ENCODE measurements around the gene SNRNP48.
A peak's percentile ranks its signal among the peaks of the same experiment; 100 is the strongest.

The SNRNP48 gene

DNA sequence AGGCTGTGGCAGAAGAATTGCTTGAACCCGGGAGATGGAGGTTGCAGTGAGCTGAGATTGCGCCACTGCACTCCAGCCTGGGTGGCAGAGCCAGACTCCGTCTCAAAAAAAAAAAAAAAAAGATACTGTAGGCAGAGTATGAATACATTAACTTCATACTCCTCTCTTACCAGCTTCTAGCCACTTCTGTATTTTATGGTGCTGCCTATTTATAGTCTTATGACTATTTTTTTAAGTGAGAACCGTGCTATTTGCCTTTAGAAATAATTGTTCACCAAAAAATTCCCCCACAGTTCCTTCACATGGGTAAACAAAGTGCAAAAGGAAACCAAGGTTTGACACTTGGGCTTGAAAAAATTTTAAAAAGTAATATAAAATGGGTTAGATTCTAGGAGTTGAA is 1.5 kb upstream of the SNRNP48 start:
- in situ Hi-C loops (cut with MboI; ENCODE audit: low pct_unique_long_range_greater_than_20kb, low sequenced_read_pairs) = no loop called here
- peak; percentile 11 for DNase-seq

DNA sequence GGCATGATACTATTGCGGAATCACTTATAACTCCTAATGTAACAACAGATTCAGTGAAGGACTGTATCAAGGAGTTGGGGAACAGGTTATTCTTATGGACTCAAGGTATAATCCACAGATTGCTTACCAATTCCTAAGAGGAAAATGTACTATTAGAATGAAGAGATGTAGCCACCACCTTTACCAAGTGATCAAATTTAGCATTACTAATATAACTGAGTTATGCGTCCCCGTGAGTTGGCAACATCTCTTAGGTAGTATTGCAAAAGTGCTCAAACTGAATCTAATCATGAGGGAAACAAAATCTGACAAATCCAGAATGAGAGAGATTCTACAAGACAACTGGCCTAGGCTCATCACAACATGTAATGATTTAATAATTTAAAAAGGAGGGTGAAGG is 777 bp upstream of the SNRNP48 start:
- in situ Hi-C loops (cut with MboI; ENCODE audit: low pct_unique_long_range_greater_than_20kb, low sequenced_read_pairs) = no loop called here
- DNase-seq = no peak

DNA sequence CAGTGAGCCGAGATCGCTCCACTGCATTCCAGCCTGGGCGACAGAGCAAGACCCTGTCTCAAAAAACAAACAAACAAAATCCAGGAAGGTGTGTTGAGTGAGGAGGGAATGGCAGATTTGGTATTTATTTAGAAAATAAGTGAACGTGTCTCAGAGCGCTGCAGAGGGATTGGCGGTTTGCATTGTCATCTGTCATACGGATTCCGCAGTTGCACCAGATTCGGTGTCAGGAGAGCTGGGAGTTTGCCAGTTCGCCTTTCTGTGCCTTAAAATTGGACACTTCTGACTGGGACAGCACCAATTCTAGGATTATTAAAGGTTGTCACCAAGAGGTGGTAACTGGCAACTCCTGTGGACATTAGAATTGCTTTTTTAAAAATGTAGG is 912 bp downstream of the SNRNP48 start:
- in situ Hi-C loops (cut with MboI; ENCODE audit: low pct_unique_long_range_greater_than_20kb, low sequenced_read_pairs) = no loop called here
- DNase-seq = peak; percentile 11

DNA sequence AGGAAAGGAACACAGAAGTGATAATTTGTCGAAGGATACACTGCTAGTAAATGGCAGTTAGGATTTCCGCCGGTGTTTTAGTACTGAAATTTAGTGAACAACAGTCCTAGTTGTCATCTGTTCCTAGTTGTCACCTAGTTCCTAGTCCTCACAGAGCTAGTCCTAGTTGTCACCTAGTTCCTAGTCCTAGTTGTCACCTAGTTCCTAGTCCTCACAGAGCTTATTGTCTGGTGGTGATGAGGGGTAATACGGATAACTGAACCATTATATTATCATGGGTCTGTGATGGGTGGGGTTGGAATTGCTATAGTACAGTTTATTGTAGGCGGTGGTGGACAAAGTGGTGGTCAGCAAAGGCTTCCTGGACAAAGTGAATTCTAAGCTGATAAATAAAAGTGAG is 1.8 kb downstream of the SNRNP48 start:
- no peak for DNase-seq
- in situ Hi-C loops (cut with MboI; ENCODE audit: low pct_unique_long_range_greater_than_20kb, low sequenced_read_pairs) = no loop called here

DNA sequence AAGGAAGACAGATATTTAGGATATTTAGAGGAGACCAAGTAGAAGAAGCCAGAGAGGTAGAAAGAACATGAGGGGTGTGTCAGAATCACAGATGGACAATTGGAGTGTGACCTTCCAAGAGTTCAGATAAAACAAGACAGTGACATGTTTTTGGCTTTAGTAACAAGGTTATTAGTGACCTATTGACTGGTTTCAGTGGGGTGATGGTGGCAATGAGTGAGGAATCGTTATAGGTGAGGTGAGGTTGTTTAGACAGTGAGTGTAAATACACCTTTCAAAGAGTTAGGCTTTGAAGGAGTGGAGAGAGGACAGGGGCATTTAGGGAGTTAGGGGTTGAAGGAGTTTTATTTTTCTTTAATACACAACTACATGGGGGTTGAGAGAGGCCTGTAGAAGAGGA is 3.2 kb downstream of the SNRNP48 start:
- DNase-seq = no peak
- in situ Hi-C loops (cut with MboI; ENCODE audit: low pct_unique_long_range_greater_than_20kb, low sequenced_read_pairs) = no loop called here

DNA sequence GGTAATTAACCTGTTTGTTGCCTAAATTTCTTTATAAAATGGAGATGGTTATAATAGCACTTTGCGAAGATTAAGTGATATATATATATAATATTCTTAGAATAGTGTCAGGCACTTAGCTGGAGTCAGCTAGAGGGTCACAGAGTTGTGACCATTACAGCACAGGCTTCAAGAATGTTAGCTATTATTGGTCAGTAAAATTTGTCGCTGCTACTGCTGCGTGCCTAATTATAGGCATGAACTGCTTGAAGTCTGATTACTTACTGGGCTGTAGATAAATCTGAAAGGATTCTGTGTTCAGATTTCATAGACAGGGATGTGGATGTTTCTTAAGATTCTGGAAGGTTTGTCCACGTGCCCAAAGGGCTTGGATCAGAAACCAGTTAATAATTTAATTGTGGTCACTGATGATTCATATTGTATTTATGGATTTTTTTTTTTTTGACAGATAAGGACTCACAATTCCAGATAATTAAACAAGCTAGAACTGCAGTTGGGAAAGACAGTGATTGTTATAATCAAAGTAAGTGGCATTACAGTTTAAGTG is 4.7 kb downstream of the SNRNP48 start:
- DNase-seq = no peak
- in situ Hi-C loops (cut with MboI; ENCODE audit: low pct_unique_long_range_greater_than_20kb, low sequenced_read_pairs) = no loop called here

DNA sequence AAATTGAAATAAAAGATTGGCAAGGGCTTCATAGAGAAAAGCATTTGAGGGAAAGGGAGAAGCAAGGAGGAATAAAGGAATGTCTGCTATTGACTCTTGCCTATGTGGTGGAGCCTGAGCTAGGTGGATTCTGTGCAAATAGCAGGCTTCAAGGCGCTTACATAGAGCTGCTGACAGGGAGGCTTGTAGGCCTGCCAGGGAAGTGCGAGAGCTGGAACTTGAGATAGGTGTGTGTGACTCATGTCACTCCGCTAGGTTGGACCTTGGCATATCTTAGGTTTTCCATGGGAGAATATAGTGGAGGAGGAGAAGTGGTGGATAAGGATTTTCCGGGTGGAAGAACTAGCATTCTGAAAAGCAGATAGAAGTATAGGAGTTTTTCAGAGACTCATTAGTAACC is 14.0 kb downstream of the SNRNP48 start:
- no peak for DNase-seq
- in situ Hi-C loops (cut with MboI; ENCODE audit: low pct_unique_long_range_greater_than_20kb, low sequenced_read_pairs) = loop anchor here (25.0 kb wide), 1 partner anchor 342 kb away; no protein-coding TSS in a partner anchor

DNA sequence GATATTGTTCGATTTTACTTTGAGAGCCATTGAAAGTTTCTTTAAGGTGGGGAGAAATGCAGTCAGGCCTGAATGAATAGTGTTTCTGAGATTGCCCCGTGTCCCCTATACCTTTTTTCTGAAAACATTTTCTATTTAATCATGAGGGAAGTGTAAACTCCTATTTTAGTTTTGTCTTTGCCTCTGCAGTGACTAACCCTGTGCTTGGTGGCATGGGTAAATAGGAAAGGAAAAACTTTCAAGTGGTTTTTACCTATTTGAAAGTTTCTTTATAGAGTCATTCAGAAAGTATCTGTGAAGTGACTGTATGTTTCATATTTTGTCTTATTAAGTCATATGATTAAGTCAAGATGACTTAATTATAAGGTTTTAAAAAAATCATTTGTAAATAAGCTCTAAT is 14.5 kb downstream of the SNRNP48 start:
- DNase-seq = no peak
- in situ Hi-C loops (cut with MboI; ENCODE audit: low pct_unique_long_range_greater_than_20kb, low sequenced_read_pairs) = loop anchor here (25.0 kb wide), 1 partner anchor 342 kb away; no protein-coding TSS in a partner anchor

DNA sequence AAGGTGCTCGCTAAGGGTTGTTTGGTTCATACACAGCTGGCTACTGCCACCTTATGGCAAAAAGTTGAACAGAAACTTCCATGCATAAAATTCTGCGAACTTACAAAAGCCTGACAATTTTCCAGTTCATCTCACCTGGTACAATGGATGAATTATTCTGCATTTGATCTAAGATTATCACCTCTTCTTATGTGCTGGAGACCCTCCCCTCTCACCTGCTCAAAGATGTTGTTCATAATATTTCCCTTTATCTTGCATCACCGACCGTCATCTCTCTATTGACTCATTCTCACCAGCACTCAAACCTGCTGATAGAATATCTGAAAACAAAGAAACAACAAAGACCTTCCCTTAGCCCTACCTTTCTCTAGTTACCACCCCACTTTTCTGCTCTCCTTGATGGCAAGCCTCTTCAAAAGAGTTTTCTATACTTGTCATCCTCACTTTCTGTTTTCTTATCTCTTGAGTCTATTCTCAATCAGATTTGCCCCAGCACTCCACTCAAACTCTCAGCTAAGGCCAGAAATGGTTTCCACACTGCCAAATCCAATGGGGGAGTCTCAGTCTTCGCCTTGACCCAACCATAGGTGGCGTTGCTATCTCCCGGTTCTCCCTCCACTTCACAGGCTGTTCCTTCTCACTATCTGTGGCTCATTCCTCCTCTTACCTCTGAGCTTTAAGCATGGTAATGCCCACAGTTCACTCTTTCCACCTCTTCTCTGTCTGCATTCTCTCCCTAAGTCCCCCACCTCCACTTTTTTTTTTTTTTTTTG is 25.8 kb downstream of the SNRNP48 start:
- in situ Hi-C loops (cut with MboI; ENCODE audit: low pct_unique_long_range_greater_than_20kb, low sequenced_read_pairs) = loop anchor here (25.0 kb wide), 1 partner anchor 353 kb away; no protein-coding TSS in a partner anchor
- DNase-seq = peak; percentile 77

DNA sequence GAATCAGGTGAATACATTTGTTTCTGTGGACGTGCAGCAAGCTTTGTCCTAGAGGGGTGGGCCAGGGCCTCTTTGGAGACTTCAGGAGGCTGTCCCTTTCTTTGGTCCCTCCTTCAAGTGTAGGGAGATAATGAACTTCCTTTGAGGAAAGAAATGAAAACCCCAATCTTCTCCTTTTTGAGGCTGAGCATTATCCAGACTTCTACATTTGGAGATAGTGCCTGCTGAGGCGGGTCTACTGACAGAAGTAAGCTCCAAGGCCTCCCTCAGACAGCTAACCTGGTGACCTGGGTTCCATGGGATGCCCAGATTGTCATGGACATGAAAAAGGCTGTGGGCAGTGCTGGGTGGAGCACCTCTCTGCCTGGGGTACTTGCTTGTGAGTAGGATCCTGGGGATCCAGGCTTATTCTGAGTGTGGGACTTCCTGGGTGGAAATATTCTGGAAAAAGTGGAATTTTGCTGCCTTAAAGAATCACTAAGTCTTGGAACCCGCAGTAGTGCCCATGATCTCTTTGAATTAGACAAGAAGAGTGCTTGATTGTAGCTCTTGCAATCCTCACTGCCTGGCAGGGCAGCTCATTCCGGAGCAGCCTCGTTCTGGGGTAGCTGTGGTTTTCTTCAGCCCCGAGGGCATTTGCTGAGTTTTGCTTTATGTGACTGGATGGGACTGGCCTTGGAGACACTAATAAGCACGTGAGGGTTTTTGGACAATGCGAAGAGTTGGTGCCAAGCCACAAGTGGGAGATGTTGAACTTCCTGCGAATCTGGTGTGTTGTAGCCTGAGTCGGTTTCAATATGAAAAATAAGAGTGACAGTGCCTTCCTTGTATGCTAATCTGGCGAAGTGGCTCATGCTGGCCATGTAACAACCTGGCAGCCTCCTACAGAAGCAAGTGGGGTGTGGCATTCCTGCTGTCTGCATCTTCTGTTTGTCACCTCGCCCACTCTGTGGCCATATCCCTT is 28.1 kb downstream of the SNRNP48 start:
- peak; percentile 82 for DNase-seq
- in situ Hi-C loops (cut with MboI; ENCODE audit: low pct_unique_long_range_greater_than_20kb, low sequenced_read_pairs) = loop anchor here (25.0 kb wide), 1 partner anchor 356 kb away; no protein-coding TSS in a partner anchor

DNA sequence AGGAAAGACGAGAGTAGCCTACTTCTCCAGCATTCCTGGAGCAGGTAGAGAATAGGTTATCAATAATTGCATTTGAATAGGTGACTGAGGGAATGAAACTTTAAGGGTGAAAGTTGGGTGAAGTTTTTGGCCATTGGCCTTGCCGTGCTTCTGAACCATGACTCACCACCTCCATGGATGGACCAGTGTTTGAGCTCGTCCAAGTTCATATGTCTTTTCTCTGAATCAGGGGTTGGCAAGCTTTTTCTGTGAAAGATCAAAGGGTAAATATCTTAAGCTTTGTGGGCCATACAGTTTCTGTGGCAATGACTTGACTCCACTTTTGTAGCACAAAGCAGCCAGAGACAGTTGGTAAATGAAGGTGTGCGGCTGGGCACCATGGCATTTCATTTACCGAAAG is 31.8 kb downstream of the SNRNP48 start:
- no peak for DNase-seq
- in situ Hi-C loops (cut with MboI; ENCODE audit: low pct_unique_long_range_greater_than_20kb, low sequenced_read_pairs) = loop anchor here (25.0 kb wide), 1 partner anchor 359 kb away; no protein-coding TSS in a partner anchor

DNA sequence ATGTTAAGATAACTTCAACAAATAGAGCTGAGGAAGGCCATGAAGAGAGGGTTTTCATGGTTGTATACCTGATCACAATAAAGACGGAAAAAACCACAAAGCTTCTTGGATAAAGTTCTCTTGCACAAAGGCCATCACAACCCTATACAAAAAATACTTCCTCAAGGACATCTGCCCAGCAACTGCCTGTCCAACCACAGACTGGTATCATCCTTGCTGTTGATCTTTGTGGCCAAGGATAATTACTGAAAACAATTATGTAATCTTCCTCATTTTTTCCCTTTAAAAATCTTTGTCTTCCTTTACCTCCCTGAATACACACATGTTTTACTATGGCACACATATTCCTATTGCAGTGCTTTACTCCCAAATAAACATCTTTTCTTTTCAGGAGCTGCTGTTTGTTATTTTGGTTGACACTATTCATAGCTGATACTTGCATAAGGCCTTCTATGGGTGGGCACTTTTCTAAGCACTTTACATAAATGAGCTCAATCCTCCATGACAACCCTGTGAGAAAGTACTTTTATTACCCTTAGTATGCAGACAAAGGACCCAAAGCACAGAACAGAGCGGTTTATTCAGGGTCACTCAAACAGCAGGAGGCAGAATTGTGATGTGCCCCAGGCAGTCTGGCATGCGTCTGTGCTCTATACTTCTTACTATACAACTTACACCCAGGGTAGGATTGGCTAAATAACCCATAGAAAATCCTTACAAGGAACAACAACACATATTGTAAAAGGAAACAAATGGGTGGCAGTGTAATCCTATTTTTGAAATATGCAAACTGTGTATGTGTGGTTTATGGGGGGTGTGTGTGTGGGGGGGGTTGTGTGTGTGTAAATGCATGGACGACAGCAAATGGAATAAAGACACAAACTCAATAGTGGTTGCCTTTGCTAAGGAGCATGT is 35.1 kb downstream of the SNRNP48 start:
- DNase-seq = peak; percentile 71
- in situ Hi-C loops (cut with MboI; ENCODE audit: low pct_unique_long_range_greater_than_20kb, low sequenced_read_pairs) = loop anchor here (25.0 kb wide), 1 partner anchor 363 kb away; no protein-coding TSS in a partner anchor

DNA sequence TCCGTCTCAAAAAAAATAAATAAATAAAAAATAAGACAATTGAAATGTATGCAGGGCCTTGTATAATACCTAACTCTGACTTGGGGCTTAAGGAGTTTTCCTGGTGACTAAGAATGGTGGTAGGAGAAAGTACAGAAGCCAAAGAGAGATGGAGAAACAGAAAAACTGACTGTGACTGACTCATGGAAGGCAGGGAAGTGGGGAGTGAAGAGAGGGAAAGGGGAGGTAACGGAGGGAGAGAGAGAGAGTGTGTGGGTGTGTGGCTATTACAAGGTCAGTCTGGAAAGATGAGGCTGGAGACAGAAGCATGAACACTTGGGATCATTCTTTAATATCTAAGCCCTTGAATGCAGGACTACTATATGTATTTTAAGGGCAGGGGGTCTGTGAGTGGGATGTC is 38.5 kb downstream of the SNRNP48 start:
- in situ Hi-C loops (cut with MboI; ENCODE audit: low pct_unique_long_range_greater_than_20kb, low sequenced_read_pairs) = no loop called here
- DNase-seq = no peak

DNA sequence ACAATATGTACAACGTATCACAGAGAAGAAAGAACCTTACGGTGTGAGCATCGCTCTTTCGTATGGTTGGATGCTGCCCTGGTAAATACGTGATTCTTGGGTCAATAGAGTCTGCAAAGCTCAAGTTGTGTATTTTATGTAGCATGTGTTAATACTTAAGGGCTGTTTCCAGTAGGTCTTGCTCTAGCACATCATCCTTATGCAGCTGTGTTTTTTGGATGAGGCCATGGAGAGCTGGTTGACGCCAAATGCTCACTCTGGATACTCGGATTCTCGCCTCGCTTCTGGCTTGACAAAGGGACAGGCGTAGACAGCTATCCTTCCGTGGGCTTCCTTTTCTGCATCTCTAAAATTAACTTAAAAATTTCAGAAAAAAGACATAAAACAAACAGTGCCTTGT is 38.9 kb downstream of the SNRNP48 start:
- in situ Hi-C loops (cut with MboI; ENCODE audit: low pct_unique_long_range_greater_than_20kb, low sequenced_read_pairs) = no loop called here
- no peak for DNase-seq

DNA sequence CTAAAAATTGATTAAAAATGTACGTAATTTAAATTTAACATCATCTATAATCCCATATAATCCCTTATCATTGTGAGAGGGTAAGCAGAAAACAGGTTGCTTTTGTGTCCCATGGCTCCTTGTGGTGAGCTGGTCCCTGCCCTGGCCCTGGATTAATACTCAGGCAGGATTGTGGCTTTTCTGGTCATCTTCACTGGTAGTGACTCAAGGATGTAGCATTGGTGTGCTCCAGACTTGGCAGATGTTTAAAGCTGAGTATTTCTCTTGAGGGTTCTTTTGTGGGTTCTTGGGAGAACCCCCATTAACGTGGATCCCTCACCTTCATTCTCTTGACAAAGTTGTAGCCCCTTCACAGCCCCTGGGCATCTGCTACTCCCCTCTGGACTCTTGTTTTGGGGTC is 39.3 kb downstream of the SNRNP48 start:
- DNase-seq = no peak
- in situ Hi-C loops (cut with MboI; ENCODE audit: low pct_unique_long_range_greater_than_20kb, low sequenced_read_pairs) = no loop called here

DNA sequence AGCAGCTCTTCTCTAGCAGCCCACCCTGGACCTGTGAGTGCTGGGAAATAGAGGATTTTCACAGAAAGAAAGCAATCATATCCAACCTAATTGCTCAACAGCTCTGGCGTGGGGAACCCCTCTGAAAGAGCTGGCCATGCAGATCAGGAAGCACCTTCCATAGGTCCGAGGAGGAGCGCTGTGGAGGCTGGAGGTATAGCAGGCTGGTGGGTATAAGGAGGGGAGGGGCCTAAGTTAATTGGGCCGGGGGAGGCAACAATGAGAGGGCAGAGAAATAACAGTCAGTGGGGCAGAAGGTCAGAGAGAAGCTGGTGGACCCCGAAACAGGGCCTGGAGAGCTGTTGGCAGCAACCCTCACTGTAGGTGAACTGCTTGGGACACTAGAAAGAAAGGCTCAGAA is 40.8 kb downstream of the SNRNP48 start:
- in situ Hi-C loops (cut with MboI; ENCODE audit: low pct_unique_long_range_greater_than_20kb, low sequenced_read_pairs) = no loop called here
- no peak for DNase-seq

DNA sequence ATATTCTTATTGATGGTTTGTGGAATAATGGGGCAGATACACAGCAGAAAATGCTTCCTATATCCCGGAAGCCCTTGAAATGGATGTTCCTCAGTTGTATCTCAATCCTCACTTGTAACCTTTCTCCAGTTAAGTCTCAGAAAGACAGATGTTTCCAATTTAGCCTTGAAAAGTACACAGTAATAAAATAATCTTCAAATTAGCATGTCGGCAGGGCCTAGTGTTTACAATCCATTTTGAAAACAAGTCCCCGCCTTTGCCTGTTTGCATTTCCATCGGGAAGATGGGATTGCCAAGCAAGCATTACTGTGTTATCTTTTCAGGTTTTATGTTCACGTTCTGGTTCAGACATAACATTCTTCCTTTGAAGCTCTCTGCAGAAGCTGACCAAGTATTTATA is 41.5 kb downstream of the SNRNP48 start:
- in situ Hi-C loops (cut with MboI; ENCODE audit: low pct_unique_long_range_greater_than_20kb, low sequenced_read_pairs) = no loop called here
- DNase-seq = no peak

DNA sequence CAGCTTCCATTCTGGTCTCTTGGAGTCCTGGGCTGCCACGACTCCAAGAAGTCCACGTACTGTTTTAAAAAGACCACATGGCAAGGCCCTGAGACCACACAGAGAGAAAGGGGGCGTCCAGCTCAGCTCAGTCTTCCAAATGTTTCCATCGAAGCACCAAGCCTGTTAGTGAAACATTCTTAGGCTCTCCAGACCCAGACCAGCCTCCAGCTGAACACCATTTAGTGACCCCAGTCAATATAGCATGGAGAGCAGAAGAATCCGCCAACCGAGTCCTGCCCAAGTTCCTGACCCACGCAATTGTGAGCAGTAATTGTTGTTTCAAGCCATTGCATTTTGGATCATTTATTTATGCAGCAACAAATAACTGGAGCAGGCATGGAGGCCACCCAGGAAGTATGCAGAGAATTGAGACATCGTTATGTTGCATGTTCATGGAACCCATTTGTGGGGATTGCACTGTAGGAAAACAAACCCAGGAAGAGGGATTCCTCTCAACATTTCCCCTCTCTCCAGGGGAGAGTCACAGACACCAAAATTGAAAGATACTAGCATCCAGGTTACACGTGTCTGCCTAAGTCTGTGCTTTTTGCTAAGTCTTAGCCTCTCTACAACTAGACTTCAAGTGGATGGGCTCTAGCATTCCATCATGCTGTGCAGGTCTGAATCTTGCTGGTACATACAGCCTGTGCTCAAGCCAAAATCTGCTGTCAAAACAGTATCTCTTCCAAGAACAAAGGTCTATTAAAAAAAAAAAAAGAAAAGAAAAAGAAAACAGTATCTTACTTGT is 42.7 kb downstream of the SNRNP48 start:
- in situ Hi-C loops (cut with MboI; ENCODE audit: low pct_unique_long_range_greater_than_20kb, low sequenced_read_pairs) = no loop called here
- no peak for DNase-seq
